Activated naive CD8-positive, alpha-beta T cell treated with anti-CD3 and anti-CD28 coated beads, Interleukin-2, amount 50 U/mL, for 24 hours (primary cell): ENCODE data around the gene EFCC1.

Experiments
- ATAC-seq: fragments of 150-1000 bp; cut with Tn5 transposase; one replicate; pipeline ENCODE4 v1.10.0; 2021
- DNase-seq: peaks from one replicate; pipeline ENCODE4 v3.0.0; 2021
- H3K27ac Mint-ChIP-seq: one replicate; pipeline ENCODE4 v1.8.0; 2021; ENCODE audit warnings: mild to moderate bottlenecking, mixed read lengths
- H3K27me3 Mint-ChIP-seq: one replicate; pipeline ENCODE4 v1.8.0; 2021; ENCODE audit warnings: mixed read lengths
- H3K36me3 Mint-ChIP-seq: one replicate; pipeline ENCODE4 v1.8.0; 2021; ENCODE audit warnings: low read depth, mixed read lengths
- H3K4me1 Mint-ChIP-seq: one replicate; pipeline ENCODE4 v1.8.0; 2021; ENCODE audit warnings: mixed read lengths
- H3K4me3 Mint-ChIP-seq: one replicate; pipeline ENCODE4 v1.8.0; 2021; ENCODE audit warnings: mild to moderate bottlenecking, moderate library complexity, mixed read lengths
- H3K9me3 Mint-ChIP-seq: one replicate; pipeline ENCODE4 v1.8.0; 2021; ENCODE audit warnings: mixed read lengths

Gene EFCC1

GRCh38 chr3:129001806-129002572, 885 bp downstream of the EFCC1 start:
- DNase-seq = peak; percentile 45
- H3K27ac Mint-ChIP-seq = no peak overlapping the region
- H3K27me3 Mint-ChIP-seq = peaks cover 38% of the 10 kb centered on the region
- H3K4me3 Mint-ChIP-seq = peak overlapping the region; percentile 53
- ATAC-seq = peak; percentile 50
- H3K9me3 Mint-ChIP-seq = no peaks in the 10 kb centered on the region
- H3K4me1 Mint-ChIP-seq = peaks cover 34% of the 10 kb centered on the region
- no peaks in the 10 kb centered on the region for H3K36me3 Mint-ChIP-seq

DNA sequence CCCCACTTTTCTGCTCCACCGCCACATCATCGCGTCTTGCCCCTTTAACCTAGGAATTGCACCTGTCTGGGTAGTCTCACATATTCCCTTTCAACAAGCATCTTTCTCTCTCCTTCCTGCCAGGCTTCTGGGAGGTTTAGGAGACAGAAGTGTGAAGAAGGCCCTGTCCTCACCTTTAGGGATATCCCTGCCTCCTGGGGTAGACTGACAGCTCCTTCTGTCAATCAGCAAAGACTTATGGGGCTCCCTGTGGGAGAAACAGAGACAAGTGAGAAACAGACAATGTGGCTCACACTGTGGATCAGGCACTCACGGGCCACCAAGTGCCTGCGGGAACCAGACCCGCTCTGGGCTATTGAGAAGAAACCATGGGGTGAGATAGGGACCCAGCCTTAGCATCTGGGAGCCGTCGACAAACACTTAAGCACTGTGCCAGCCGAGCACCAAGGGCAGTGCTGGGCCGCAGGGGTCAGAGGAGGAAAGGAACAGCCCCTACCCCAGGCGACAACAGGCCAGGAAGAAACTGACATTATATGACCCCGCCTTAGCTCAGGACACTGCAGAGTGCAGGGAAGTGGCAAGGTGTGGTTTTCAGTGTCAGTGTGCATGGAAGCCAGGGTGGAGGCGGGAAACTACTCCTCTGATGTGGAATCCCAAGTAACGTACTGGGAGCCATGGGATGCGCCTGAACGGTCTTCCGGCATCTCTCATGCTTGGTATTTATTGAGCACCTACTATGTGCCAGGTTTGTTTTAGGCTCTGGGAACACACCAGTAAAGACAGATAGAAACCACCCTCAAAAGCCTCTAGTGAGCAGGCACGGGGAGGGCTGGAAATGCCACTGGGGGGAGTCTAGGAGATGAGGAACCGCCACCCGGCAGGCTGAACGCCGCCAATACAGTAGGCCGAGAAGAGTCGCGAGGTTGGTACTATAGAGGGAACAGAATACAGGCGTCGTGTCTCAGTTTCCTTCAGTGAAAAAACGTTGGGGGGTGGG, 1.8 kb downstream of the EFCC1 start:
- DNase-seq (no peak), ATAC-seq (no peak)
- Mint-ChIP-seq H3K9me3 (no peaks in the 10 kb centered on the region), H3K27ac (no peak overlapping the region), H3K4me1 (peaks cover 34% of the 10 kb centered on the region), H3K27me3 (peaks cover 38% of the 10 kb centered on the region), H3K36me3 (no peaks in the 10 kb centered on the region), H3K4me3 (peak overlapping the region; percentile 53)

- Mint-ChIP-seq H3K4me1 (peaks cover 34% of the 10 kb centered on the region), H3K4me3 (peak overlapping the region; percentile 53), H3K27me3 (peaks cover 38% of the 10 kb centered on the region), H3K36me3 (no peaks in the 10 kb centered on the region), H3K9me3 (no peaks in the 10 kb centered on the region), H3K27ac (no peak overlapping the region)
- DNase-seq (peak; percentile 53), ATAC-seq (peak; percentile 65)
These were observed 2.5 kb downstream of the EFCC1 start for GRCh38 chr3:129003578-129004112.

GRCh38 chr3:129004639-129005295, 3.7 kb downstream of the EFCC1 start:
- H3K4me1 Mint-ChIP-seq = peaks cover 27% of the 10 kb centered on the region
- no peaks in the 10 kb centered on the region for H3K36me3 Mint-ChIP-seq
- peak overlapping the region; percentile 7 for H3K27ac Mint-ChIP-seq
- DNase-seq = no peak
- no peak for ATAC-seq
- no peak overlapping the region for H3K4me3 Mint-ChIP-seq
- H3K27me3 Mint-ChIP-seq = peaks cover 32% of the 10 kb centered on the region
- no peaks in the 10 kb centered on the region for H3K9me3 Mint-ChIP-seq

DNA sequence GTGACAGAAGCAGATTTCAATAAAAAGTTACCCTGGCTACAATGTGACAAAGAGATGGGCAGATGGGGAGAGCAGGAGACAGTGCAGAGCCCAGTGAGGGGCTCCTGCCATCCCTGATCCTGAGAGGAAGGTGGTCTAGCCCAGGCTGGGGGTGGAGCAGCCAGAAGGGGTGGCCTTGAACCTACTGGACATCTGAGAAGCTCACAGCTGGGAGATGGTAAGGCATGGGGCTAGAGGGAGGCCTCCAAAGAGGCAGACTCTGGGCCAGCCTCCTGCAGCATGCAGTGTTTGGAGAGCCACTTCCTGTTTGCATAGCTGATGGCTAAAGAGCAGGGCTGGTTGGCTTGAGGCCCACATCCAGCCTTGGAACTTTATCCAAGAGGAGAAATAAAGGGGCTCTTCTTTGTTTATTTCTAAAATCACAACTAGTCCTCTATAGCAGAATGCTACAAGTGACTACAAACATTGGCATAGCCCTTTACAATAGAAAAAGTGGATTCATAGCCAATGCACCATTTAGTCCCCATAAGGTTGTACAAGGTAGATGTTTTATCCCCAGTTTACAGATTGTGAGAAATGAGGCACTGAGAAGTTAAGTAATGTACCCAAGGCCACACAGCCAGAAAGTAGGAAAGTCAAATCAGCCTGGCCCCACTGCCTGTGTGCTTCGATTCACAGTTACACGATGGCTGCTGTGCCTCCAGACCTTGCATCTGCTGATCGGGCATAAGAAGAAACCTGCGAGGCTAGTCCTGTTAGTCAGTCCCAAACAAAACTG, 4.6 kb downstream of the EFCC1 start:
- Mint-ChIP-seq H3K27me3 (peaks cover 22% of the 10 kb centered on the region), H3K27ac (no peak overlapping the region), H3K4me3 (no peak overlapping the region), H3K36me3 (no peaks in the 10 kb centered on the region), H3K4me1 (peaks cover 25% of the 10 kb centered on the region), H3K9me3 (no peaks in the 10 kb centered on the region)
- ATAC-seq (no peak), DNase-seq (no peak)

DNA sequence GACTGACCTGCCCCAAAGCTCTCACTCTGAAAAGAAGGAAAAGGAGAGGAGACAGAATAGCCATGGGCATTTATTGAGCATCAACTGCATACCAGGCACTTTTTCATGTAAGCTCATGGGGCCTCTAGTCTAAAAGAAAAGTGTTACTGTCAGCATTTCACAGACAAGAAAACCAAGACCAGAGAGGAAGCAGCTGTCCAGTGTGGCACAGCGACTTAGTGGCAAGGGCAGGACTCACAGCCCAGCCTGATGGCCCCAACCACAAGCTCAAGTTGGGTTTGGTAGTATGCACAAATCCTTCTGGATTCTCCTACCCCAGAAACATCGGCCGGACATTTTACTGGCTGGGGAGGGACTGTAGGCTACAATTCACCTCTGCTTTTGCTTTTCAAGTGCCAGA, 5.8 kb downstream of the EFCC1 start:
- no peak overlapping the region for H3K4me3 Mint-ChIP-seq
- peaks cover 25% of the 10 kb centered on the region for H3K4me1 Mint-ChIP-seq
- no peak for DNase-seq
- no peak overlapping the region for H3K27ac Mint-ChIP-seq
- peaks cover 19% of the 10 kb centered on the region for H3K27me3 Mint-ChIP-seq
- no peak for ATAC-seq
- H3K36me3 Mint-ChIP-seq = no peaks in the 10 kb centered on the region
- H3K9me3 Mint-ChIP-seq = no peaks in the 10 kb centered on the region

DNA sequence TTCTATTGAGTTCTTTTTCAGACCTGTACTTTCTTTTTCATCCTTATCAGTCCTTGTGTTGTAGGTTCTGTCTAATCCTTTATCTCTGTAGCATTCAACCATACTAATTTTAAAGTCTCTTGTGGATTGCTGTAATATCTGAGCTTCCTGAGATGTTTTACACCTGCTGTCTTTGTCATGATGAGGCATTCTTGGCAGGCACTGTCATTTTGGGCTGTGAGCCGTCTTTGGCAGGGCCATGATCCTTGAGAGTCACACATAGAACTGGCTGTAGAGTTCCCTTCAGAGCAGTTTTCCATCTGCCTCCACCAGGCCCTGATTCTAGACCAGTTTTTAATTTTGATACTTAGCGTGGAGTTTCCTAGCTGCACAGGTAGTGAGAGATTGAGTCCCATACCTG, 6.7 kb downstream of the EFCC1 start:
- H3K9me3 Mint-ChIP-seq = no peaks in the 10 kb centered on the region

DNA sequence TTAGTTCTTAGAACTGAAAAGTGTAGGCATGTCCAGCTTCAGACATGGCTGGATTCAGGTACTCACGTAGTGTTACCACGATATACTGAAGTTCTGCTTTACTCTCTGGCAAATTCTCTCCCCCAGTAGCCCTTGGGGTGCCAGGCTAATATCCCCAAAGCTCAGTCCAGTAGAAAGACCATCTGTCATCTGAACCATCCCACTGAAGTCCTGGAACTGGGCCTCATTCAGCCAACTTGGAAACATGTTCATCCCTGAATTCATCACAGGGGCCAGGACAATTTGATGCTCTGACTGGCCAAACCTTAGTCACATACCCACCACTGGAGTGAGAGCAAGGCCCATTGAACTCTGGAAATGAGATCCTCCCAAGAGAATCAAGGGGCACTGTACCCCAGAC, 8.2 kb downstream of the EFCC1 start:
- Mint-ChIP-seq H3K4me3 (no peak overlapping the region), H3K9me3 (no peaks in the 10 kb centered on the region), H3K27me3 (peaks cover 2% of the 10 kb centered on the region), H3K36me3 (no peaks in the 10 kb centered on the region), H3K4me1 (peaks cover 12% of the 10 kb centered on the region), H3K27ac (no peak overlapping the region)
- DNase-seq (no peak), ATAC-seq (no peak)

More for the DNA sequence above, 6.7 kb downstream of the EFCC1 start:
- DNase-seq (no peak), ATAC-seq (no peak)
- H3K27ac Mint-ChIP-seq = no peak overlapping the region
- no peaks in the 10 kb centered on the region for H3K36me3 Mint-ChIP-seq
- peaks cover 18% of the 10 kb centered on the region for H3K4me1 Mint-ChIP-seq
- H3K4me3 Mint-ChIP-seq = no peak overlapping the region
- H3K27me3 Mint-ChIP-seq = peaks cover 11% of the 10 kb centered on the region

DNA sequence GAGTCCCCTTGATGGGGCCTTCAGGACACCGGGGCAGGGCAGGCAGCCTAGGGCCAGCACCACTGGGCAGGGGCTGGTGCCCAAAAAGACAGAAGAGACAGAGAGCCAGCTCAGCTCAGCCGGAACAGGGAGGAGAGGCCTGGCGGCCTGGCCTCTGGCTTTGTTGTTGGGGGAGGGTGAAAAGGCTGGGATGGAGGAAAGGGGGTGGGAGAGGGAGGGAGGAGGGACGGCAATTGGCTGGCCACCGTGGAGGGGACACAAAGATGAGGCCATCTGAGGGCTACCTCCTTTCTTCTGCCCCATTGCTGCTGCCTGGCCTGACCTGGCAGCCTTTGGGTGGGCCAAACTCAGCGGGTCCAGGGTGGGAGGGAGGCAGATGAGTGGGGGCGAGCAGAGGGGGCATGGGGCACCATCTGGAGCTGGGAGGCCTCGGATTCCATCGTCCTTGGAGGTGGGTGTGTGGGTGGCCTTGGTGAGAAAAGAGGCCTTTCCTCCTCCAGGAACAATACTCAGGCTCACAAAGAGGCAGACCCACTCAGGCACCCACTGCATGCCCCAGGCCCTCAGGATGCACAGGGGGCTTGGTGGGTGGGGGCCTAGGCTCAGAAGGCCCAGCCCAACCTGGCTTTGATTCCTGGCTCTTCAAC, 9.3 kb downstream of the EFCC1 start:
- H3K27me3 Mint-ChIP-seq = peaks cover 2% of the 10 kb centered on the region
- H3K9me3 Mint-ChIP-seq = no peaks in the 10 kb centered on the region
- no peak overlapping the region for H3K4me3 Mint-ChIP-seq
- peaks cover 12% of the 10 kb centered on the region for H3K4me1 Mint-ChIP-seq
- H3K27ac Mint-ChIP-seq = no peak overlapping the region
- H3K36me3 Mint-ChIP-seq = no peaks in the 10 kb centered on the region
- no peak for DNase-seq
- no peak for ATAC-seq

DNA sequence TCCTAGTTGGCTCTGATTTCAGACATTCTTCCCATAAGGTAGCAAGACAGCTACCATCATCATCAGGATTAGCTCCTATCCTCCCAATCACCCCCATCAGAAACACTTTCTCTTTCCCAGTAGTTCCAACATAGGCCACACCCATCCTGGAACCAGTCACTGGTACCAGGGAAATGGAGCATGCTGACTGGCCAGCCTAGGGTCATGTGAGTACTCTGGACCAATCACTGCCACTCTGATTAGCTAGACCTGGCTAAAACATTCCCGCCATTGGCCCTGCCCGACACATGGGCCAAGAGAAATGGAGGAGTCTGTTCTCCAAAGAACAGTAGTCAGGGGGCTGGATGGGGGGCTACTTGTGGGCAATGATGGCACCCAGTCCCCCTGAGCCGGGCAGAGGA, 12.4 kb downstream of the EFCC1 start:
- DNase-seq (no peak), ATAC-seq (no peak)
- H3K4me3 Mint-ChIP-seq = no peak overlapping the region
- no peaks in the 10 kb centered on the region for H3K9me3 Mint-ChIP-seq
- H3K27ac Mint-ChIP-seq = no peak overlapping the region
- peaks cover 30% of the 10 kb centered on the region for H3K4me1 Mint-ChIP-seq
- no peaks in the 10 kb centered on the region for H3K27me3 Mint-ChIP-seq
- no peaks in the 10 kb centered on the region for H3K36me3 Mint-ChIP-seq

DNA sequence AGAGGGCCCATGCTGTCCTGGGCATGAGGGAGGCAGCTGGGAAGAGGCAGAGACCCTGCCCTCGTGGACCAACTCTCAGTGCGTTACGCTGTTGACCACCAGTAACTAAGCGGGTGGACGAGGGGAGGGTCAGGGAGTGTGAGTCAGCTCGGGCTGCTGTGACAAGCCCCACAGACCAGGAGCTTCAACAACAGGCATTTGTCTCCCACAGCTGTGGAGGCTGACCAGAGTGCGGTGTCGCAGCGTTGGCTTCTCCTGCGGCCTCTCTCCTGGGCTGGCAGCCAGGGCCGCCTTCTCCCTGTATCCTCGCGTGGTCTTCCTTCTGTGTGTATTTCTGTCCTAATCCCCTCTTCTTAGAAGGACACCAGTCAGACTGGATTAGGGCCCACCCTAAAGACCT, 13.0 kb downstream of the EFCC1 start:
- Mint-ChIP-seq H3K4me1 (peaks cover 29% of the 10 kb centered on the region), H3K9me3 (no peaks in the 10 kb centered on the region), H3K36me3 (no peaks in the 10 kb centered on the region), H3K27ac (peak overlapping the region; percentile 39), H3K27me3 (no peaks in the 10 kb centered on the region), H3K4me3 (no peak overlapping the region)
- ATAC-seq = no peak
- DNase-seq = no peak

DNA sequence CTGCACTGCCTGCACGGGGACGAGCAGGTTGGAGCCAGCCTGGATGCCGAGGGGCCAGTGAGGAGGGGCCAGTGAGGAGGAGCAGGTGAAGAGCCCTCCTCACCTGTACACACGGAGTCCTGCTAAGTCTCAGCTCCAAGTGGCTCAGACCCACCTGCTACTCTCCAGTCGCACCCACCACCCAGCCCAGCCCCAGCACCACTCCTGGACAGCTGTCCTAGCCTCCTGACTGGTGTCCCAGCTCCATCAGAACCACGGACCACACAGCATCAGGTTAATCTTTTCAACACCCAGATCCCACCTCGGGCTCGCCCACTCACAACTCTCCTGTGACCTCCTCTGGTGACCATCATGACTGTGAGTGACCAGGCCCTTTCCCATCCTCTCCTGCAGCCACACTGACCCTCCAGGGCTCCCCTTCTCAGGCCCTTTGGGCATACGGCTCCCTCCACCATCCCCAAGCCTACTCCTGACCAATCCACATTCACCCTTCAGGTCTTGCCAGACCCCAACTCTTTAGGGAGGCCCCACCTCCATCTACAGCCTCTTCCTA, 13.8 kb downstream of the EFCC1 start:
- peaks cover 29% of the 10 kb centered on the region for H3K4me1 Mint-ChIP-seq
- no peaks in the 10 kb centered on the region for H3K27me3 Mint-ChIP-seq
- H3K36me3 Mint-ChIP-seq = no peaks in the 10 kb centered on the region
- ATAC-seq (no peak), DNase-seq (no peak)
- H3K27ac Mint-ChIP-seq = peak overlapping the region; percentile 91
- no peak overlapping the region for H3K4me3 Mint-ChIP-seq
- no peaks in the 10 kb centered on the region for H3K9me3 Mint-ChIP-seq

- no peaks in the 10 kb centered on the region for H3K9me3 Mint-ChIP-seq
- peak; percentile 48 for DNase-seq
- peak overlapping the region; percentile 62 for H3K4me3 Mint-ChIP-seq
- H3K27me3 Mint-ChIP-seq = no peaks in the 10 kb centered on the region
- ATAC-seq = peak; percentile 55
- no peaks in the 10 kb centered on the region for H3K36me3 Mint-ChIP-seq
- peak overlapping the region; percentile 91 for H3K27ac Mint-ChIP-seq
- H3K4me1 Mint-ChIP-seq = peaks cover 29% of the 10 kb centered on the region
These were observed 14.4 kb downstream of the EFCC1 start for GRCh38 chr3:129015388-129016105.
